ENCODE results near the gene RFXAP.

Gene RFXAP

DNA sequence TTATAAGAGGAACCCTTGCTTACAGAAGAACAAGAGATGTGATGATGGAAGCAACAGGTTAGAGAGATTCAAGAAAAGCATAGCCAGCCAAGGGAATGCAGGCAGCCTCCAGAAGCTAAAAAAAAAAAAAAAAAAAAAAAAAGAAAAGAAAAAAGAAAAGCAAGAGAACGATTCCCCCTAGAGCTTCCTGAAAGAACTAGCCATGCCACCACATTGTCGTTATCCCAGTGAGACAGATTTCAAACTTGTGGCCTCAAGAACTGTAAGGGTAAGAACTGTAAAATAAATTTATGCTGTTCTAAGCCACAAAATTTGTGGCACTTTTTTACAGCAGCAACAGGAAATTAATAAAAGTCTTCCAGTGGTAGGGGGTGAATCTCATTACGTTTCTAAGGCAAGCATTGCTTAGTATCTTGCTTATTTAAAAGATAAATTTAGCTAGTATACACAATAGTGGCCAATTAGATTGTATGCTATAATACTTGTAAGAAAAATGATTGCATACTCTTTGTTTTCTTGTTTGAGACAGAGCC lies 21.8 kb downstream of the RFXAP start:
- Histone ChIP-seq H3K9ac (ENCODE audit: low read length in 2 of 2) (no peak overlapping the region), H3K9me3 (ENCODE audit: control insufficient read depth in 2 of 2, low read length in 2 of 2) (no peaks in the 10 kb centered on the region), H3K36me3 (ENCODE audit: control insufficient read depth in 2 of 2, insufficient read depth in 2 of 2, low read length in 2 of 2) (peaks cover 0 to 10% of the 10 kb centered on the region in 2 donors), H3K27me3 (ENCODE audit: control insufficient read depth in 1 of 2, insufficient read depth in 2 of 2, low read length in 2 of 2) (no peaks in the 10 kb centered on the region), H3K4me3 (ENCODE audit: low read length in 2 of 2) (no peak overlapping the region), H3K4me1 (ENCODE audit: control insufficient read depth, insufficient read depth, low read length) (no peaks in the 10 kb centered on the region), H3K27ac (ENCODE audit: low read length) (no peak overlapping the region)

DNA sequence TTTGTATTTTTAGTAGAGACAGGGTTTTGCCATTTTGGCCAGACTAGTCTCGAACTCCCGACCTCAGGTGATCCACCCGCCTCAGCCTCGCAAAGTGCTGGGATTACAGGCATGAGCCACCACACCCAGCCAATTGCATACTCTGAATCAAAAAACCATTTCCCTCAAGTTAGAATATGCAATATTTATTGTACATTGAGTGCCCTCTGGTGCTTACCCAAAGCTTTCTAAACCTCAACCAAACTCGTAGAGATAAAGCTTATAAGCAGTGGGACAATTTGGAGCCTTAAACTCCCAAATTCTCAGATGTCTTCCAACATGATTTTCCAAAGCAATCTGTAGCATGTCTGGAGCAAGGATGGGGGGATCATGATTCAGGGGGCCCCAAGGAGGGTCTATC lies 22.4 kb downstream of the RFXAP start:
- no peaks in the 10 kb centered on the region for H3K9me3 ChIP-seq (ENCODE audit: control insufficient read depth in 2 of 2, low read length in 2 of 2)
- no peak overlapping the region for H3K4me3 ChIP-seq (ENCODE audit: low read length in 2 of 2)
- no peaks in the 10 kb centered on the region for H3K27me3 ChIP-seq (ENCODE audit: control insufficient read depth in 1 of 2, insufficient read depth in 2 of 2, low read length in 2 of 2)
- H3K4me1 ChIP-seq (ENCODE audit: control insufficient read depth, insufficient read depth, low read length), result no peaks in the 10 kb centered on the region
- no peak overlapping the region for H3K27ac ChIP-seq (ENCODE audit: low read length)
- H3K9ac ChIP-seq (ENCODE audit: low read length in 2 of 2), result no peak overlapping the region
- H3K36me3 ChIP-seq (ENCODE audit: control insufficient read depth in 2 of 2, insufficient read depth in 2 of 2, low read length in 2 of 2), result peaks cover 0 to 10% of the 10 kb centered on the region in 2 donors

DNA sequence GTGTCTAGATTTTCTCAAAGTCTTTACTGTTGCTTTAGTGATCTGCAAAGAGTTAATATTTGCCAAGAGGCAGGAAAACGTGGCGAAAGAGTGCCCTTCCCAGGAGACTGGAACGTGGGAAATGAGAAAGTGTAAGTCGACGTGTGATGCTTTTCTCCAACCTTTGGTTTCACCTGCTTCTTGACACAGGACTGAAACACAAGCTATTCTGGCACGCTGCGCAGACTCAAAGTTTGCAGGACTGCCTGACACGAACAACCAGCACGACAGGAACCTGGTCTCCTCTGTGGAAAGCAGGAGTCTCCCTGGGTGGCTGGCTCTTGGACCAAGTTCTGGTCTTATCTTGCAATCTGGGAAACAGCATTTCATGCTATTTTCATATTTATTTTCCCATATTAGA lies 28.6 kb downstream of the RFXAP start:
- Histone ChIP-seq H3K4me1 (ENCODE audit: control insufficient read depth, insufficient read depth, low read length) (no peaks in the 10 kb centered on the region), H3K27ac (ENCODE audit: low read length) (no peak overlapping the region), H3K9ac (ENCODE audit: low read length in 2 of 2) (no peak overlapping the region), H3K9me3 (ENCODE audit: control insufficient read depth in 2 of 2, low read length in 2 of 2) (no peaks in the 10 kb centered on the region), H3K36me3 (ENCODE audit: control insufficient read depth in 2 of 2, insufficient read depth in 2 of 2, low read length in 2 of 2) (peaks cover 5 to 16% of the 10 kb centered on the region in 2 donors), H3K27me3 (ENCODE audit: control insufficient read depth in 1 of 2, insufficient read depth in 2 of 2, low read length in 2 of 2) (no peaks in the 10 kb centered on the region), H3K4me3 (ENCODE audit: low read length in 2 of 2) (no peak overlapping the region)

DNA sequence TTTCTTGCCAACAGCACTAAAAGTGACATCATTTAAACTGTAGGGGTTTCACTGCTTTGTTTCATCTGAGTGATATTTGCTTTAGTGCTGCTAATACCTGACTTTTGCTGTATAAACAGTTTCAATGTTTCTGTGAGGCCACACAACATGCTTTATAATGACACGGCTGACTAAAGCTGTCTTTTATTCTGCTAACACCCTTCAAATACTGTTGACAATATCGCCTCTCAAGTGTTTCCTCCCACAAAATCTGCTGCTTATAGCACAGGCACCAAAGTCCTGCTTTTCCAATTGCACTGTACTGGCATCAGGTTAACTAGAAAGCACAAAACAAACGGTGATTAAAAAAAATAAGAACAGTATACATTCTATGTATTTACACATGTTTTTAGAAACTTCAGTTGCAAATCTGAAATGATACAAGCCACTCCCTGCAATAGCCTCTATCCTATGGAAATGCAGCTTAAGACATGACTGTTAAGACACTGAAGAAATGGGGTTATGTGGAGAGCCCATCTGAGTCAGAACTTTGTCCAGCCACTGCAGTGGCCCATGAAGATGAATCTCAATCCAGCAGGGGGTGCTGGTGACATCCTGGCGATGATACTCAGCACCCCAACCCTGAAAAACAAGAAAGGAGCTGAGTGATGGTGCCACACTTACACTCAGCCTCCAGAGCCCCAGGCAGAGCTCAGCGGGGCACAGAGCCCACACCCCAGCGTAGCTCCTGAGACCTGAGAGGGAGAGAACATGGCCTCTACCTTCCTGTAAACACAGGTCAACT lies 29.4 kb downstream of the RFXAP start:
- no peak overlapping the region for H3K9ac ChIP-seq (ENCODE audit: low read length in 2 of 2)
- H3K9me3 ChIP-seq (ENCODE audit: control insufficient read depth in 2 of 2, low read length in 2 of 2), result no peaks in the 10 kb centered on the region
- H3K4me1 ChIP-seq (ENCODE audit: control insufficient read depth, insufficient read depth, low read length), result no peaks in the 10 kb centered on the region
- no peaks in the 10 kb centered on the region for H3K27me3 ChIP-seq (ENCODE audit: control insufficient read depth in 1 of 2, insufficient read depth in 2 of 2, low read length in 2 of 2)
- no peak overlapping the region for H3K4me3 ChIP-seq (ENCODE audit: low read length in 2 of 2)
- no peak overlapping the region for H3K27ac ChIP-seq (ENCODE audit: low read length)
- H3K36me3 ChIP-seq (ENCODE audit: control insufficient read depth in 2 of 2, insufficient read depth in 2 of 2, low read length in 2 of 2), result peaks cover 7 to 19% of the 10 kb centered on the region in 2 donors

DNA sequence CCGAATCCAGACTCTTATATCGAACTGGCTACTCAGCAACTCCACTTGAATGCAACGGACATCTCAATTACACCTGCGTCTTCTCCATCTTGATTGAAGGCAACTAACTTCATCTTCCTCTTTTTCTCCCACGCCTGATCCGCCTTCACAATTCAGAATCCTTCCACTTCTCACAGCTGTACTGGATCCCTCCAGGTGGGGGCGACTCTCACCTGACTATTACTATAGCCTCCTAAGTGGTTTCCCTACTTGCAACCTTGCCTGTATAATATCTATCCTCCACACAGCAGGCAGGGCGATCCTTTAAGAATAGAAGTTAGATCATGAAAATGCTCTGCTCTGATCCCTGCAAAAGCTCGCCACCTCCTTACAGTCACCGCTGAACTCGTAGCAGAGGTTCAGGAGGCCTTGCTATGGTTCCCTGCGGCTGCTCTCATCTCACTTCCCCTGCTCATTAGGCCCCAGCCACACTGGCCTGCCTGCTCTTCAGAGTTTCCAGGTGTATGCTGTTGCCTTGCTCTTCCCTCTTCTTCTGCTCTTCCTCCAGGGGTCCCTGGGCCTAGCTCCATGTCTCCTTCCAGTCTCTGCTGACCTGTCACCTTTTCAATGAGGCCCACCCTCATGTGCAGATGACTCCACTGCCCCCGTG lies 31.9 kb downstream of the RFXAP start:
- Histone ChIP-seq H3K9ac (ENCODE audit: low read length in 2 of 2) (no peak overlapping the region), H3K27me3 (ENCODE audit: control insufficient read depth in 1 of 2, insufficient read depth in 2 of 2, low read length in 2 of 2) (no peaks in the 10 kb centered on the region), H3K4me1 (ENCODE audit: control insufficient read depth, insufficient read depth, low read length) (no peaks in the 10 kb centered on the region), H3K4me3 (ENCODE audit: low read length in 2 of 2) (no peak overlapping the region), H3K9me3 (ENCODE audit: control insufficient read depth in 2 of 2, low read length in 2 of 2) (no peaks in the 10 kb centered on the region), H3K27ac (ENCODE audit: low read length) (no peak overlapping the region), H3K36me3 (ENCODE audit: control insufficient read depth in 2 of 2, insufficient read depth in 2 of 2, low read length in 2 of 2) (peaks cover 8 to 14% of the 10 kb centered on the region in 2 donors)

DNA sequence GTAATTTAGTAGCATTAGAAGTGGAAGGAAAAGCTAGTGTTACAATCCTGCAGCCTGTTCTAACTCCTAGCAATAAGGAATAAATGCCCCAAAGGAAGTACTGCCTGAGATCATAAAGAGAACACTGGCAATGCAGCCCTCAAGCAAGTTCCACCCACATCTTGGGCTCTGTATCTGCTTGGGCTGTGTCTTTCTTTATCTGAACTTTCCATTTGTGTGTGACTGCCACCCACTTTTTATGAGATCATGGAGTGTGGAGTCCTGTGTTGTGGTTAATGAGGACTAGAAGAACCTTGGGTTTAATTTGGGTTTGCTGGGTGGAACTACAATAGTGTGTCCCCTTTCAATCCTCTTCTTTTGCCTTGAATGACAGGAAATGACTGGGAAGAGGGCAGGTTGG lies 38.2 kb downstream of the RFXAP start:
- H3K4me1 ChIP-seq (ENCODE audit: control insufficient read depth, insufficient read depth, low read length), result no peaks in the 10 kb centered on the region
- no peaks in the 10 kb centered on the region for H3K27me3 ChIP-seq (ENCODE audit: control insufficient read depth in 1 of 2, insufficient read depth in 2 of 2, low read length in 2 of 2)
- H3K9ac ChIP-seq (ENCODE audit: low read length in 2 of 2), result no peak overlapping the region
- peaks cover 8 to 10% of the 10 kb centered on the region in 2 donors for H3K36me3 ChIP-seq (ENCODE audit: control insufficient read depth in 2 of 2, insufficient read depth in 2 of 2, low read length in 2 of 2)
- no peaks in the 10 kb centered on the region for H3K9me3 ChIP-seq (ENCODE audit: control insufficient read depth in 2 of 2, low read length in 2 of 2)
- H3K27ac ChIP-seq (ENCODE audit: low read length), result no peak overlapping the region
- H3K4me3 ChIP-seq (ENCODE audit: low read length in 2 of 2), result no peak overlapping the region

DNA sequence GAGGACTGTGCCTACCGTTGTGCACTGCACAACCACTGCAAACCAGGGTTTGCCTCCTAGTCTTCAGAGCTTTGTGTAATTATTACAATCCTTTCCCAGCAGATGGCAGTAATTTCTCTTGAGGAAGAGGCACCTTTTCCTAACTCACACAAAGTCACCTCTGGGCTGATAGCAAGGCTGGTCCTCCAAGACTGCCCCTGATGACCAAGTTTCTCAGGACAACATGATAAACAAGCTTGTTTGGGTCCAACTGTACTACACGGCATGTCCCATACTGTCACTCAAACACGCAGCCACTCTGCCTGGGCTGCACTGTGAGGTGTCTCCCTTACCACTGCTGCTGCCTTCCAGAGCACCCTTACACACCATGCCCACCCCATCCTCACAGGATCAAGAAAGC lies 39.3 kb downstream of the RFXAP start:
- Histone ChIP-seq H3K4me3 (ENCODE audit: low read length in 2 of 2) (no peak overlapping the region), H3K4me1 (ENCODE audit: control insufficient read depth, insufficient read depth, low read length) (peaks cover 3% of the 10 kb centered on the region), H3K9me3 (ENCODE audit: control insufficient read depth in 2 of 2, low read length in 2 of 2) (no peaks in the 10 kb centered on the region), H3K36me3 (ENCODE audit: control insufficient read depth in 2 of 2, insufficient read depth in 2 of 2, low read length in 2 of 2) (peaks cover 7 to 11% of the 10 kb centered on the region in 2 donors), H3K27ac (ENCODE audit: low read length) (no peak overlapping the region), H3K9ac (ENCODE audit: low read length in 2 of 2) (no peak overlapping the region), H3K27me3 (ENCODE audit: control insufficient read depth in 1 of 2, insufficient read depth in 2 of 2, low read length in 2 of 2) (no peaks in the 10 kb centered on the region)

DNA sequence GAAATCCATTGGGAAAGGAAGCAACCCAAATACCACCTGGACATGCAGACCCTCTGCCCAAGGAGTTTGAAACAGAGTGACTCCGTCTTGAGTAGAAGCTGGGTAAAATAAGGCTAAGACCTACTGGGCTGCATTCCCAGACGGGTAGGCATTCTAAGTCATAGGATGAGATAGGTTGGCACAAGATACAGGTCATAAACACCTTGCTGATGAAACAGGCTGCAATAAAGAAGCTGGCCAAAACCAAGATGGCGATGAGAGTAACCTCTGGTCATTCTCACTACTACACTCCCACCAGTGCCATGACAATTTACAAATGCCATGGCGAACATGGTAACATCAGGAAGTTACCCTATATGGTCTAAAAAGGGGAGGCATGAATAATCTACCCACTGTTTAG lies 40.2 kb downstream of the RFXAP start:
- Histone ChIP-seq H3K36me3 (ENCODE audit: control insufficient read depth in 2 of 2, insufficient read depth in 2 of 2, low read length in 2 of 2) (peaks cover 4 to 12% of the 10 kb centered on the region in 2 donors), H3K27ac (ENCODE audit: low read length) (no peak overlapping the region), H3K27me3 (ENCODE audit: control insufficient read depth in 1 of 2, insufficient read depth in 2 of 2, low read length in 2 of 2) (no peaks in the 10 kb centered on the region), H3K4me3 (ENCODE audit: low read length in 2 of 2) (no peak overlapping the region), H3K4me1 (ENCODE audit: control insufficient read depth, insufficient read depth, low read length) (peaks cover 3% of the 10 kb centered on the region), H3K9me3 (ENCODE audit: control insufficient read depth in 2 of 2, low read length in 2 of 2) (no peaks in the 10 kb centered on the region), H3K9ac (ENCODE audit: low read length in 2 of 2) (no peak overlapping the region)

DNA sequence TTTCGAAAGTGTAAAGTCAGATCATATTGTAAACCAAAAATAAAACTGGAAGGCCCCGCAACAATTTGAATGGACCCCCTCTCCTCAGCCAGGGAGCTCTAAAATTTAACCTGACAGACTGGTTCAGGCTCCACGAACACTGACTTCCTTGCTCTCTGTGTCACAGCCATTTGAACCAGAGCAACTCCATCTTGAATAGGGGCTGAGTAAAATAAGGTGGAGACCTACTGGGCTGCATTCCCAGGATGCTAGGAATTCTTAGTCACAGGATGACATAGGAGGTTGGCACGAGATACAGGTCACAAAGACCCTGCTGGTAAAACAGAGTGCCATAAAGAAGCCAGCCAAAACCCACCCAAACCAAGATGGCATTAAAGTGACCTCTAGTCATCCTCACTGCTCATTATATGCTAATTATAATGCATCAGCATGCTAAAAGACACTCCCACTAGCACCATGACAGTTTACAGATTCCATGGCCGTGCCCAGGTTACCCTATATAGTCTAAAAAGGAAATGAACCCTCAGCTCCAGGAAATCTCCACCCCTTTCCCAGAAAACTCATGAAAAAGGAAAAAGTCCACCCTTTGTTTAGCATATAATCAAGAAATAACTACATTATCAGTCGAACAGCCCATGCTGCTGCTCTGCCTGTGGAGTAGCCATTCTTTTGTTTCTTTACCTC lies 43.1 kb downstream of the RFXAP start:
- Histone ChIP-seq H3K9me3 (ENCODE audit: control insufficient read depth in 2 of 2, low read length in 2 of 2) (no peaks in the 10 kb centered on the region), H3K4me1 (ENCODE audit: control insufficient read depth, insufficient read depth, low read length) (peaks cover 3% of the 10 kb centered on the region), H3K36me3 (ENCODE audit: control insufficient read depth in 2 of 2, insufficient read depth in 2 of 2, low read length in 2 of 2) (peaks cover 12 to 21% of the 10 kb centered on the region in 2 donors), H3K9ac (ENCODE audit: low read length in 2 of 2) (no peak overlapping the region), H3K4me3 (ENCODE audit: low read length in 2 of 2) (no peak overlapping the region), H3K27ac (ENCODE audit: low read length) (no peak overlapping the region), H3K27me3 (ENCODE audit: control insufficient read depth in 1 of 2, insufficient read depth in 2 of 2, low read length in 2 of 2) (no peaks in the 10 kb centered on the region)

DNA sequence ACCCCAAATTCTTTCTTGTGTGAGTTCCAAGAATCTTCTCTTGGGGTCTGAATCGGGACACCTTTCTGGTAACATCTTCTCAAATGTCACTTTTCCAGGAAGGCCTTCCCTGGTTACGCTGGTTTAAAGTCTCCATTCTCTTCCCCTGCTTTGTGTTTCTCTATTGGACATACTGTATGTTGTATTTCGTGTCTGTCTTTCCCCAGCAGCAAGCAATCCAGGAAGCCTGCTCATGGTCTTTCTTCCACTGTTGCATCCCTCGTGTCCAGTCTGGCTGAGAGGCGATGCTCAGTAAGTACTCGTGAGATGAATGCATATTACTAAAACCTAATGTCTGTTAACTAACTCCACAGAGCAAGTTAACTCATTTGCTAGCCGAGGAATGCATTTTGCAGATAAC lies 43.7 kb downstream of the RFXAP start:
- peaks cover 9 to 21% of the 10 kb centered on the region in 2 donors for H3K36me3 ChIP-seq (ENCODE audit: control insufficient read depth in 2 of 2, insufficient read depth in 2 of 2, low read length in 2 of 2)
- no peaks in the 10 kb centered on the region for H3K27me3 ChIP-seq (ENCODE audit: control insufficient read depth in 1 of 2, insufficient read depth in 2 of 2, low read length in 2 of 2)
- H3K9ac ChIP-seq (ENCODE audit: low read length in 2 of 2), result no peak overlapping the region
- no peaks in the 10 kb centered on the region for H3K9me3 ChIP-seq (ENCODE audit: control insufficient read depth in 2 of 2, low read length in 2 of 2)
- H3K27ac ChIP-seq (ENCODE audit: low read length), result no peak overlapping the region
- H3K4me1 ChIP-seq (ENCODE audit: control insufficient read depth, insufficient read depth, low read length), result peaks cover 3% of the 10 kb centered on the region
- no peak overlapping the region for H3K4me3 ChIP-seq (ENCODE audit: low read length in 2 of 2)

Measured in stomach smooth muscle (tissue), 2 donors.